Measurements from ENCODE around the gene SLC38A7. TPM values are rescaled to one million over a fixed set of nuclear protein-coding genes. Genes with fewer than 3 reads are reported as not detected.
A peak's percentile ranks its signal among the peaks of the same experiment; 100 is the strongest.

The SLC38A7 gene
- total and polyA plus RNA-seq, 2 of the 13 experiments (the other 11 are each of a cell fraction or from before 2014, with no cell fraction given) = 13.2 to 14.1 TPM

GRCh38 chr16:58733671-58734458 is 49.3 kb upstream of the SLC38A7 start, which contains the start of gene GOT2 (continued):
- no peak for TF ChIP-seq ZNF7 (CRISPR knock-in tag; IDR thresholded peaks at IDR 0.05)
- TF ChIP-seq TCF12 (IDR thresholded peaks at IDR 0.05) = no peak
- TF ChIP-seq TCF12 (CRISPR knock-in tag; IDR thresholded peaks at IDR 0.05) = peak; percentile 60; the same call in 1 of the 2 replicates
- TF ChIP-seq PHF20 (CRISPR knock-in tag; IDR thresholded peaks at IDR 0.05) = peak; percentile 86
- no peak; the same call in 1 of the 2 replicates for TF ChIP-seq ZNF512 (CRISPR knock-in tag; IDR thresholded peaks at IDR 0.05)
- TF ChIP-seq, protein P1, sequence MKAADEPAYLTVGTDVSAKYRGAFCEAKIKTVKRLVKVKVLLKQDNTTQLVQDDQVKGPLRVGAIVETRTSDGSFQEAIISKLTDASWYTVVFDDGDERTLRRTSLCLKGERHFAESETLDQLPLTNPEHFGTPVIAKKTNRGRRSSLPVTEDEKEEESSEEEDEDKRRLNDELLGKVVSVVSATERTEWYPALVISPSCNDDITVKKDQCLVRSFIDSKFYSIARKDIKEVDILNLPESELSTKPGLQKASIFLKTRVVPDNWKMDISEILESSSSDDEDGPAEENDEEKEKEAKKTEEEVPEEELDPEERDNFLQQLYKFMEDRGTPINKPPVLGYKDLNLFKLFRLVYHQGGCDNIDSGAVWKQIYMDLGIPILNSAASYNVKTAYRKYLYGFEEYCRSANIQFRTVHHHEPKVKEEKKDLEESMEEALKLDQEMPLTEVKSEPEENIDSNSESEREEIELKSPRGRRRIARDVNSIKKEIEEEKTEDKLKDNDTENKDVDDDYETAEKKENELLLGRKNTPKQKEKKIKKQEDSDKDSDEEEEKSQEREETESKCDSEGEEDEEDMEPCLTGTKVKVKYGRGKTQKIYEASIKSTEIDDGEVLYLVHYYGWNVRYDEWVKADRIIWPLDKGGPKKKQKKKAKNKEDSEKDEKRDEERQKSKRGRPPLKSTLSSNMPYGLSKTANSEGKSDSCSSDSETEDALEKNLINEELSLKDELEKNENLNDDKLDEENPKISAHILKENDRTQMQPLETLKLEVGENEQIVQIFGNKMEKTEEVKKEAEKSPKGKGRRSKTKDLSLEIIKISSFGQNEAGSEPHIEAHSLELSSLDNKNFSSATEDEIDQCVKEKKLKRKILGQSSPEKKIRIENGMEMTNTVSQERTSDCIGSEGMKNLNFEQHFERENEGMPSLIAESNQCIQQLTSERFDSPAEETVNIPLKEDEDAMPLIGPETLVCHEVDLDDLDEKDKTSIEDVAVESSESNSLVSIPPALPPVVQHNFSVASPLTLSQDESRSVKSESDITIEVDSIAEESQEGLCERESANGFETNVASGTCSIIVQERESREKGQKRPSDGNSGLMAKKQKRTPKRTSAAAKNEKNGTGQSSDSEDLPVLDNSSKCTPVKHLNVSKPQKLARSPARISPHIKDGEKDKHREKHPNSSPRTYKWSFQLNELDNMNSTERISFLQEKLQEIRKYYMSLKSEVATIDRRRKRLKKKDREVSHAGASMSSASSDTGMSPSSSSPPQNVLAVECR (CRISPR knock-in tag; IDR thresholded peaks at IDR 0.05; ENCODE audit: borderline replicate concordance) = peak; percentile 98
- TF ChIP-seq MLX (CRISPR knock-in tag; IDR thresholded peaks at IDR 0.05) = peak; percentile 5; the same call in 1 of the 2 replicates
- TF ChIP-seq ZEB1 (IDR thresholded peaks at IDR 0.05; ENCODE audit: insufficient replicate concordance, low read depth) = no peak
- TF ChIP-seq FOXO1 (CRISPR knock-in tag; IDR thresholded peaks at IDR 0.05) = peak; percentile 87
- TF ChIP-seq JDP2 (CRISPR knock-in tag; IDR thresholded peaks at IDR 0.05; ENCODE audit: borderline replicate concordance) = peak; percentile 39; the same call in 1 of the 2 replicates
- TF ChIP-seq, protein P2, sequence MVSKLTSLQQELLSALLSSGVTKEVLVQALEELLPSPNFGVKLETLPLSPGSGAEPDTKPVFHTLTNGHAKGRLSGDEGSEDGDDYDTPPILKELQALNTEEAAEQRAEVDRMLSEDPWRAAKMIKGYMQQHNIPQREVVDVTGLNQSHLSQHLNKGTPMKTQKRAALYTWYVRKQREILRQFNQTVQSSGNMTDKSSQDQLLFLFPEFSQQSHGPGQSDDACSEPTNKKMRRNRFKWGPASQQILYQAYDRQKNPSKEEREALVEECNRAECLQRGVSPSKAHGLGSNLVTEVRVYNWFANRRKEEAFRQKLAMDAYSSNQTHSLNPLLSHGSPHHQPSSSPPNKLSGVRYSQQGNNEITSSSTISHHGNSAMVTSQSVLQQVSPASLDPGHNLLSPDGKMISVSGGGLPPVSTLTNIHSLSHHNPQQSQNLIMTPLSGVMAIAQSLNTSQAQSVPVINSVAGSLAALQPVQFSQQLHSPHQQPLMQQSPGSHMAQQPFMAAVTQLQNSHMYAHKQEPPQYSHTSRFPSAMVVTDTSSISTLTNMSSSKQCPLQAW (CRISPR knock-in tag; IDR thresholded peaks at IDR 0.05) = peak; percentile 85
- TF ChIP-seq POGK (CRISPR knock-in tag; conservative IDR thresholded peaks at IDR 0.05) = peak; percentile 98
- TF ChIP-seq SYNCRIP (IDR thresholded peaks at IDR 0.05; ENCODE audit: insufficient read depth, low read depth, low read length) = no peak
- TF ChIP-seq MXD3 (CRISPR knock-in tag; IDR thresholded peaks at IDR 0.05) = peak; percentile 89
- peak; percentile 61; the same call in 1 of the 2 replicates for TF ChIP-seq ZNF552 (CRISPR knock-in tag; IDR thresholded peaks at IDR 0.05; ENCODE audit: borderline replicate concordance)
- TF ChIP-seq RXRB (CRISPR knock-in tag; IDR thresholded peaks at IDR 0.05; ENCODE audit: borderline replicate concordance) = peak; percentile 84
- peak; percentile 9; the same call in 1 of the 2 replicates for TF ChIP-seq PAX8 (CRISPR knock-in tag; IDR thresholded peaks at IDR 0.05; ENCODE audit: borderline replicate concordance)

All from HepG2 (cell line).